HepG2 (cell line): Measurements from ENCODE around the gene SULT2B1. TPM values are rescaled to one million over a fixed set of nuclear protein-coding genes. Genes with fewer than 3 reads are reported as not detected.

ENCODE experiments used
- ARID2 ChIP-seq: sonication (generic); formaldehyde crosslinking; IDR thresholded peaks from 2 replicates; pipeline ENCODE4 v1.8.1; 2022; ENCODE audit warnings: mild to moderate bottlenecking, missing genetic modification reagents, borderline replicate concordance
- MLXIP ChIP-seq: sonication (generic); formaldehyde crosslinking; IDR thresholded peaks from 2 replicates; pipeline ENCODE4 v1.9.0; 2021; ENCODE audit warnings: missing genetic modification reagents, borderline replicate concordance
- PAX8 ChIP-seq: sonication (generic); formaldehyde crosslinking; IDR thresholded peaks from 2 replicates; pipeline ENCODE4 v1.8.0; 2022; ENCODE audit warnings: mild to moderate bottlenecking, missing genetic modification reagents, borderline replicate concordance
- PHF8 ChIP-seq: sonication (generic); formaldehyde crosslinking; IDR thresholded peaks from 2 replicates; pipeline ENCODE4 v1.5.0; 2020; ENCODE audit warnings: missing genetic modification reagents
- SMC3 ChIP-seq: IDR thresholded peaks from 2 replicates; pipeline ENCODE4 v1.6.1; 2011; ENCODE audit warnings: low read length, improper control_type of control experiment
- TFAP4 ChIP-seq: sonication (generic); IDR thresholded peaks from 2 replicates; pipeline ENCODE4 v1.6.1; 2016; ENCODE audit warnings: low read depth, borderline replicate concordance
- TOE1 ChIP-seq: sonication (generic); formaldehyde crosslinking; IDR thresholded peaks from 2 replicates; pipeline ENCODE4 v1.4.0; 2020; ENCODE audit warnings: mild to moderate bottlenecking, missing genetic modification reagents
- ZFP91 ChIP-seq: sonication (generic); formaldehyde crosslinking; IDR thresholded peaks from 2 replicates; pipeline ENCODE4 v1.9.0; 2022; ENCODE audit warnings: missing genetic modification reagents, mild to moderate bottlenecking, borderline replicate concordance
- ZNF614 ChIP-seq: IDR thresholded peaks from 2 replicates; pipeline ENCODE4 v1.6.1; 2018; ENCODE audit warnings: missing biosample characterization, missing genetic modification reagents, inconsistent platforms, borderline replicate concordance
- ZNF883 ChIP-seq: sonication (generic); formaldehyde crosslinking; IDR thresholded peaks from 2 replicates; pipeline ENCODE4 v1.5.1; 2020; ENCODE audit warnings: mild to moderate bottlenecking, missing genetic modification reagents; ENCODE audit errors: not compliant biosample characterization
- polyA plus RNA-seq, 8 experiments: library from polyadenylated mRNA; depleted of rRNA in 3 of 8; stranded (reverse) in 7 of 8; unstranded in 1 of 8; fragments of >200 nt; fragmentation: Illumina TruSeq in 4 of 8; extraction: Trizol in 4 of 8; gene quantifications; 2 replicates each; pipeline versions ENCODE4 v1.2.1 to v1.2.3, GENCODE V29; 2011 to 2016; ENCODE audit warnings: low read depth in 4 of 8, missing spikeins in 1 of 8, mixed read lengths in 1 of 8; ENCODE audit not compliant: insufficient read depth in 1 of 8
- total RNA-seq, 5 experiments: library from RNA; depleted of rRNA; stranded (reverse); fragments of >200 nt; fragmentation: Illumina TruSeq; extraction: Trizol; gene quantifications; 2 replicates each; pipeline ENCODE4 v1.2.3, GENCODE V29; 2016; ENCODE audit warnings: low read depth in 1 of 5
- TF ChIP-seq, protein P1 (sequence below): sonication (generic); formaldehyde crosslinking; IDR thresholded peaks from 2 replicates; pipeline ENCODE4 v1.4.0; 2020; ENCODE audit warnings: missing genetic modification reagents
- TF ChIP-seq, protein P2 (sequence below): sonication (generic); formaldehyde crosslinking; IDR thresholded peaks from 2 replicates; pipeline ENCODE4 v1.4.0; 2020; ENCODE audit warnings: mild to moderate bottlenecking, missing genetic modification reagents
- TF ChIP-seq, protein P3 (sequence below): sonication (generic); formaldehyde crosslinking; IDR thresholded peaks from 2 replicates; pipeline ENCODE4 v1.8.0; 2022; ENCODE audit warnings: mild to moderate bottlenecking, missing genetic modification reagents, borderline replicate concordance

The SULT2B1 gene
- total and polyA plus RNA-seq, 2 of the 13 experiments (the other 11 are each of a cell fraction or from before 2014, with no cell fraction given): 0.13 TPM; not detected in 1

GRCh38 chr19:48617146-48617937, 65.4 kb downstream of the SULT2B1 start (continued):
- TF ChIP-seq, protein P1, sequence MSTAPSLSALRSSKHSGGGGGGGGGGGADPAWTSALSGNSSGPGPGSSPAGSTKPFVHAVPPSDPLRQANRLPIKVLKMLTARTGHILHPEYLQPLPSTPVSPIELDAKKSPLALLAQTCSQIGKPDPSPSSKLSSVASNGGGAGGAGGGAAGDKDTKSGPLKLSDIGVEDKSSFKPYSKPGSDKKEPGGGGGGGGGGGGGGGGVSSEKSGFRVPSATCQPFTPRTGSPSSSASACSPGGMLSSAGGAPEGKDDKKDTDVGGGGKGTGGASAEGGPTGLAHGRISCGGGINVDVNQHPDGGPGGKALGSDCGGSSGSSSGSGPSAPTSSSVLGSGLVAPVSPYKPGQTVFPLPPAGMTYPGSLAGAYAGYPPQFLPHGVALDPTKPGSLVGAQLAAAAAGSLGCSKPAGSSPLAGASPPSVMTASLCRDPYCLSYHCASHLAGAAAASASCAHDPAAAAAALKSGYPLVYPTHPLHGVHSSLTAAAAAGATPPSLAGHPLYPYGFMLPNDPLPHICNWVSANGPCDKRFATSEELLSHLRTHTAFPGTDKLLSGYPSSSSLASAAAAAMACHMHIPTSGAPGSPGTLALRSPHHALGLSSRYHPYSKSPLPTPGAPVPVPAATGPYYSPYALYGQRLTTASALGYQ (CRISPR knock-in tag): no peak
- TF ChIP-seq TOE1: no peak
- TF ChIP-seq TFAP4: no peak
- TF ChIP-seq, protein P2, sequence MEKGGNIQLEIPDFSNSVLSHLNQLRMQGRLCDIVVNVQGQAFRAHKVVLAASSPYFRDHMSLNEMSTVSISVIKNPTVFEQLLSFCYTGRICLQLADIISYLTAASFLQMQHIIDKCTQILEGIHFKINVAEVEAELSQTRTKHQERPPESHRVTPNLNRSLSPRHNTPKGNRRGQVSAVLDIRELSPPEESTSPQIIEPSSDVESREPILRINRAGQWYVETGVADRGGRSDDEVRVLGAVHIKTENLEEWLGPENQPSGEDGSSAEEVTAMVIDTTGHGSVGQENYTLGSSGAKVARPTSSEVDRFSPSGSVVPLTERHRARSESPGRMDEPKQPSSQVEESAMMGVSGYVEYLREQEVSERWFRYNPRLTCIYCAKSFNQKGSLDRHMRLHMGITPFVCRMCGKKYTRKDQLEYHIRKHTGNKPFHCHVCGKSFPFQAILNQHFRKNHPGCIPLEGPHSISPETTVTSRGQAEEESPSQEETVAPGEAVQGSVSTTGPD: no peak
- no peak for TF ChIP-seq SMC3
- 0 out of 2 replicates have a peak, but pooled peaks have one; percentile 28 for TF ChIP-seq ARID2 (CRISPR knock-in tag)
- TF ChIP-seq ZNF883 (CRISPR knock-in tag): no peak
- TF ChIP-seq PHF8: no peak
- no peak for TF ChIP-seq PAX8 (CRISPR knock-in tag)
- 0 out of 2 replicates have a peak, but pooled peaks have one; percentile 7 for TF ChIP-seq ZFP91
- no peak for TF ChIP-seq MLXIP
- TF ChIP-seq ZNF614: no peak
- TF ChIP-seq, protein P3, sequence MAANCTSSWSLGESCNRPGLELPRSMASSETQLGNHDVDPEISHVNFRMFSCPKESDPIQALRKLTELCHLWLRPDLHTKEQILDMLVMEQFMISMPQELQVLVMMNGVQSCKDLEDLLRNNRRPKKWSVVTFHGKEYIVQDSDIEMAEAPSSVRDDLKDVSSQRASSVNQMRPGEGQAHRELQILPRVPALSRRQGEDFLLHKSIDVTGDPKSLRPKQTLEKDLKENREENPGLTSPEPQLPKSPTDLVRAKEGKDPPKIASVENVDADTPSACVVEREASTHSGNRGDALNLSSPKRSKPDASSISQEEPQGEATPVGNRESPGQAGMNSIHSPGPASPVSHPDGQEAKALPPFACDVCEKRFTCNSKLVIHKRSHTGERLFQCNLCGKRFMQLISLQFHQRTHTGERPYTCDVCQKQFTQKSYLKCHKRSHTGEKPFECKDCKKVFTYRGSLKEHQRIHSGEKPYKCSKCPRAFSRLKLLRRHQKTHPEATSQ (CRISPR knock-in tag): 0 out of 2 replicates have a peak, but pooled peaks have one; percentile 19
